Measurements from ENCODE around the gene NFYA. TPM values are rescaled to one million over a fixed set of nuclear protein-coding genes. Genes with fewer than 3 reads are reported as not detected.

Gene NFYA
- total and polyA plus RNA-seq, 2 of the 13 experiments (the other 11 are each of a cell fraction or from before 2014, with no cell fraction given): 16.0 to 22.9 TPM

GRCh38 chr6:41079080-41079479, 6.3 kb downstream of the NFYA start (continued):
- TF ChIP-seq FOXK2 (IDR thresholded peaks at IDR 0.05) (no peak), KDM5B (CRISPR knock-in tag; IDR thresholded peaks at IDR 0.05; ENCODE audit: borderline replicate concordance) (no peak), PLSCR1 (CRISPR knock-in tag; IDR thresholded peaks at IDR 0.05; ENCODE audit: borderline replicate concordance) (no peak), SNAPC4 (CRISPR knock-in tag; IDR thresholded peaks at IDR 0.05) (no peak), HMG20B (CRISPR knock-in tag; conservative IDR thresholded peaks at IDR 0.05) (no peak), MLX (CRISPR knock-in tag; IDR thresholded peaks at IDR 0.05) (no peak)

- POLR2A ChIA-PET: no interaction called here
- H3K79me2 ChIP-seq (ENCODE audit: insufficient read depth, low read length): peaks cover 57% of the 10 kb centered on the region
- H3K27ac ChIP-seq (ENCODE audit: extremely low read length, insufficient read depth, low read length): no peak overlapping the region
- H3K36me3 ChIP-seq (replicated peaks in 1 of 2; ENCODE audit: control insufficient read depth in 1 of 2, insufficient read depth in 2 of 2, low read length in 2 of 2): peaks cover 18 to 62% of the 10 kb centered on the region in 2 experiments
- TF ChIP-seq RBM22 (optimal IDR thresholded peaks at IDR 0.05; ENCODE audit: low read length): peak; percentile 44
- TF ChIP-seq SPEN (CRISPR knock-in tag; IDR thresholded peaks at IDR 0.05; ENCODE audit: low read depth): no peak
- TF ChIP-seq ZNF558 (CRISPR knock-in tag; IDR thresholded peaks at IDR 0.05; ENCODE audit: borderline replicate concordance): no peak
- no peak overlapping the region for H3K4me2 ChIP-seq (ENCODE audit: low read depth, low read length)
- H3K9me3 ChIP-seq (ENCODE audit: low read length): no peaks in the 10 kb centered on the region
- no peak overlapping the region for H2AFZ ChIP-seq (ENCODE audit: low read length)
- ATAC-seq (no peak), DNase-seq (ENCODE audit: low spot score) (no peak), FAIRE-seq (no peak)
- in situ Hi-C loops (cut with HindIII; ENCODE audit: extremely low pct_ligation_motif_present, low pct_unique_long_range_greater_than_20kb) (no loop called here), intact Hi-C loops (cut with micrococcal nuclease; ENCODE audit: unreplicated experiment) (no loop called here)
- CTCF ChIA-PET (ENCODE audit: low intra/inter-chr PET ratio, low total read pairs): no interaction called here
- no peaks in the 10 kb centered on the region for H3K27me3 ChIP-seq (ENCODE audit: control insufficient read depth in 1 of 2, insufficient read depth in 2 of 2, low read length in 2 of 2)
- no peak overlapping the region for H3K4me3 ChIP-seq (replicated peaks in 1 of 3; ENCODE audit: insufficient read depth in 1 of 3, low read depth in 2 of 3, low read length in 3 of 3)
- peaks cover 13% of the 10 kb centered on the region for H3K4me1 ChIP-seq (ENCODE audit: insufficient read depth, low read length)
- BruUV-seq (replicated peaks): no TSS peak
- no peak overlapping the region for H3K9ac ChIP-seq (ENCODE audit: insufficient read depth, low read depth, low read length)
- no peaks in the 10 kb centered on the region for H4K20me1 ChIP-seq (ENCODE audit: insufficient read depth, low read length)
- 96% methylated on average over 2 of the region's 2 CpGs for WGBS (ENCODE audit: low lambda C conversion rate)
These were observed 7.8 kb downstream of the NFYA start for GRCh38 chr6:41080621-41081020.
